Suprapubic skin (tissue), 4 donors: ENCODE measurements around the gene THRB. TPM values are rescaled to one million over a fixed set of nuclear protein-coding genes. Genes with fewer than 3 reads are reported as not detected.

ENCODE experiments used
- DNase-seq, 2 donors: peaks; one replicate each; pipeline ENCODE4 v3.0.0-alpha.2; 2019; ENCODE audit warnings: low spot score in 2 of 2
- H3K27ac ChIP-seq: fragments of 200-600 bp; sonication (generic); one replicate; pipeline ENCODE4 v1.5.1; 2019
- H3K27me3 ChIP-seq: fragments of 200-600 bp; sonication (generic); one replicate; pipeline ENCODE4 v1.5.1; 2019
- H3K36me3 ChIP-seq: fragments of 200-600 bp; sonication (generic); one replicate; pipeline ENCODE4 v1.5.1; 2019
- H3K4me1 ChIP-seq: fragments of 200-600 bp; sonication (generic); one replicate; pipeline ENCODE4 v1.5.1; 2019
- H3K4me3 ChIP-seq: fragments of 200-600 bp; sonication (generic); one replicate; pipeline ENCODE4 v1.5.1; 2019; ENCODE audit warnings: mild to moderate bottlenecking
- H3K9me3 ChIP-seq: fragments of 200-600 bp; sonication (generic); one replicate; pipeline ENCODE4 v1.5.1; 2019
- EP300 ChIP-seq: sonication (generic); formaldehyde crosslinking; IDR thresholded peaks from one replicate; pipeline ENCODE4 v1.6.1; 2017; ENCODE audit warnings: antibody characterized with exemption
- POLR2A ChIP-seq, 2 donors: fragments of 450-650 bp; IDR thresholded peaks; one replicate each; pipeline ENCODE4 v1.6.1; 2017; ENCODE audit warnings: antibody characterized with exemption in 2 of 2, mild to moderate bottlenecking in 2 of 2, moderate library complexity in 2 of 2
- POLR2AphosphoS5 ChIP-seq, 3 donors: sonication (generic); formaldehyde crosslinking; IDR thresholded peaks; one replicate each; pipeline ENCODE4 v1.6.1; 2017; ENCODE audit warnings: antibody characterized with exemption in 3 of 3
- WGBS: methylation state at CpG from one replicate; pipeline ENCODE4 v1.1.5; 2018; 5-methylcytosine and 5-hydroxymethylcytosine counted together
- total RNA-seq, 4 donors: library from RNA; depleted of rRNA; stranded (reverse); fragments of >200 nt; gene quantifications; one replicate each; pipeline ENCODE4 v1.1.0, GENCODE V29; 2016
- TF ChIP-seq, protein P1 (sequence below), 2 donors: fragments of 200-600 bp in 1 of 2; fragments of 450-650 bp in 1 of 2; sonication (generic) in 1 of 2; IDR thresholded peaks; one replicate each; pipeline ENCODE4 v1.5.1; 2016 to 2019; ENCODE audit warnings: antibody characterized with exemption in 2 of 2, mild to moderate bottlenecking in 1 of 2, moderate library complexity in 1 of 2

Gene THRB
- total RNA-seq, 4 donors from 2014 or later = 16.6 to 32.9 (median 24.4) TPM

DNA sequence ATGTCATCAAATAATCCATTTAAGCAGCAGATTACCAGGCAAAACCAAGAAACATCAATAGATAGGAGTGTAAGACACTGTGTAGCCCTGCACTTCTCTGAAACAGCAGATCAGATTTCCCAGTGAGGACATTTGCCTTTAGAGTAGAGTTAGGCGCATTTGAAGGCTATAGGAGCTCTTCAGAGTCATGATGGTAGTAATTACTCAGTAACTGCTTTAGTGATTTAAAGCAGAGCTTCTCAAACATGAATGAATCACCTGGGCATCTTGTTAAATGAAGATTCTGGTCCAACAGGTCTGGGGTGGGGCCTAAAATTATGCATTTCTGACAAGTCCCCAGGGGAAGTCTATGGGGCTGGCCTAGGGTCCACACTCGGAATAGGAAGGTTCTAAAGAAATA lies 36.9 kb downstream of the THRB start:
- H3K4me1 ChIP-seq = no peaks in the 10 kb centered on the region
- no peak for DNase-seq
- WGBS = 50% methylated on average over 2 of the region's 2 CpGs
- no peak overlapping the region for H3K27ac ChIP-seq
- H3K27me3 ChIP-seq = no peaks in the 10 kb centered on the region
- no peak for TF ChIP-seq POLR2A (IDR thresholded peaks at IDR 0.05)
- TF ChIP-seq, protein P1, sequence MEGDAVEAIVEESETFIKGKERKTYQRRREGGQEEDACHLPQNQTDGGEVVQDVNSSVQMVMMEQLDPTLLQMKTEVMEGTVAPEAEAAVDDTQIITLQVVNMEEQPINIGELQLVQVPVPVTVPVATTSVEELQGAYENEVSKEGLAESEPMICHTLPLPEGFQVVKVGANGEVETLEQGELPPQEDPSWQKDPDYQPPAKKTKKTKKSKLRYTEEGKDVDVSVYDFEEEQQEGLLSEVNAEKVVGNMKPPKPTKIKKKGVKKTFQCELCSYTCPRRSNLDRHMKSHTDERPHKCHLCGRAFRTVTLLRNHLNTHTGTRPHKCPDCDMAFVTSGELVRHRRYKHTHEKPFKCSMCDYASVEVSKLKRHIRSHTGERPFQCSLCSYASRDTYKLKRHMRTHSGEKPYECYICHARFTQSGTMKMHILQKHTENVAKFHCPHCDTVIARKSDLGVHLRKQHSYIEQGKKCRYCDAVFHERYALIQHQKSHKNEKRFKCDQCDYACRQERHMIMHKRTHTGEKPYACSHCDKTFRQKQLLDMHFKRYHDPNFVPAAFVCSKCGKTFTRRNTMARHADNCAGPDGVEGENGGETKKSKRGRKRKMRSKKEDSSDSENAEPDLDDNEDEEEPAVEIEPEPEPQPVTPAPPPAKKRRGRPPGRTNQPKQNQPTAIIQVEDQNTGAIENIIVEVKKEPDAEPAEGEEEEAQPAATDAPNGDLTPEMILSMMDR (IDR thresholded peaks at IDR 0.05) = no peak
- TF ChIP-seq EP300 = no peak
- TF ChIP-seq POLR2AphosphoS5 (IDR thresholded peaks at IDR 0.05) = no peak
- H3K36me3 ChIP-seq = no peaks in the 10 kb centered on the region
- no peak overlapping the region for H3K4me3 ChIP-seq
- H3K9me3 ChIP-seq = no peaks in the 10 kb centered on the region

DNA sequence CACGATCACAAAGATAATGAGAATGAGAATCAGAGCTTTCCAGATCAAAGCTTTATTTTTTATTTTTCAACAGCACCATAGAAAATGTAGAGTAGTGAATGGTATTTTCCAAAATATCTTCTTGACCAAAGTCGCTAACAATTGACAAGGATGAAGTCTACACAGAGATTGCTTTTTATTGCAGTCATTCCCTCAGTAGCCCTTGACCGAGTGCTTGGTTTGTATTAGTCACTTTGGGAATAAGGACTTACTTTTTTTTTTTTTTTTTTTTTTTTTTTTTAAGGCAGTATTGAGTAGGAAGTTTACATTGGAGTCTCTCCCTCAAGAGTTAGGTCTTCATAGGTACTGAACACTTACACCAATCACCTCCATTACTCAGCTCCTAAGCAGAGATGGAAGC lies 39.8 kb downstream of the THRB start:
- H3K9me3 ChIP-seq = no peaks in the 10 kb centered on the region
- no peaks in the 10 kb centered on the region for H3K27me3 ChIP-seq
- no peaks in the 10 kb centered on the region for H3K36me3 ChIP-seq
- no peak overlapping the region for H3K27ac ChIP-seq
- no peak overlapping the region for H3K4me3 ChIP-seq
- H3K4me1 ChIP-seq = no peaks in the 10 kb centered on the region
- TF ChIP-seq POLR2A (IDR thresholded peaks at IDR 0.05) = no peak
- TF ChIP-seq POLR2AphosphoS5 (IDR thresholded peaks at IDR 0.05) = no peak
- TF ChIP-seq, protein P1 (IDR thresholded peaks at IDR 0.05) = no peak
- no peak for DNase-seq
- WGBS = 85% methylated on average over 3 of the region's 3 CpGs

DNA sequence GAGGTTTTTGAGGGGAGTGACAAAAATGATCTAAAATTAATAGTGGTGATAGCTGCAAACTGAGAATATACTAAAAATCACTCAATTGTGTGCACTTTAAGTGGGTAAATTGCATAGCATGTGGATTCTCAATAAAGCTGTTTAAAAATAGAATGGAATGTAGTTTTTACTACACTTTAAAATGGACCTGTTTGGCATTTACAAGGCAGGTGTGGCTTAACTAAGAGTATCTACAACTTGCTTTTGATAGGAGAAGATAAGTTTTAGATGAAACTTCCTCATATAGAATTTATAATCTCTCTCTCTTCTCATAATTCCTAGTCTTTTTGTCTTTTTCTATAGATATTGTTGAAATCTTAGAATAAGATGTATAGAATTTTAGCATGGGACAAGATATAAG lies 40.3 kb downstream of the THRB start:
- no peaks in the 10 kb centered on the region for H3K4me1 ChIP-seq

DNA sequence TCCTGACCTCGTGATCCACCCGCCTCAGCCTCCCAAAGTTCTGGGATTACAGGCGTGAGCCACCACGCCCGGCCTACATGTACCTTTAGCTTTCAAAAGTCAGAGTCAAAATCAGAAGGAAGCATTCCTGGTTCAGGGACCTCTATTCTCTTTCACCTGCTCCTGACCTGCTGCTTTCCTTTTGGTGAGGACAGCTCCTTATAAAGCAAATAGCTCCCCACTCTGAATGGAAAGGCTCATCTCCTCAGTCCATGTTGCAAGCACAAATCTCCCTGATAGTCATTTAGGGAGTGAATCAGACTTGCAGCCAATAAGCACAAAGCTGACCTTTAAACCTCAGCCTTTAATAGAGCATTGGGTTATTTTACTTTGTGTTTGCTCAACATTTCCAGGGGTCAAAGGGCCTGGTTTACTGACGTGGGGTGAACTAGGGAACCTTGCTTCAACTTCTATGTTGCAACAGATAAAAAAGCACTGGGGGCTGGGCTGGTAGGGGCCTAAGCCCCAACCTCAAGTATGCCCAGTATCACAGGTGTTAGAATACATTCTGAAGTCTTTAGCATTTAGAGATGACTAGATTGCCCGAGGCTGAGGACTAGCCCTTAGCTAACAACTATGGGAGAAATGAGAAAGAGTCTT lies 43.1 kb downstream of the THRB start:
- Histone ChIP-seq H3K4me1 (no peaks in the 10 kb centered on the region), H3K36me3 (no peaks in the 10 kb centered on the region), H3K27me3 (no peaks in the 10 kb centered on the region), H3K4me3 (no peak overlapping the region), H3K9me3 (no peaks in the 10 kb centered on the region), H3K27ac (no peak overlapping the region)
- TF ChIP-seq POLR2AphosphoS5 (IDR thresholded peaks at IDR 0.05) (no peak), EP300 (no peak), POLR2A (IDR thresholded peaks at IDR 0.05) (no peak)
- TF ChIP-seq, protein P1 (IDR thresholded peaks at IDR 0.05) = no peak
- WGBS = 92% methylated on average over 7 of the region's 7 CpGs
- DNase-seq = no peak

More for the DNA sequence above, 40.3 kb downstream of the THRB start:
- TF ChIP-seq EP300 = no peak
- no peak for TF ChIP-seq POLR2A (IDR thresholded peaks at IDR 0.05)
- no peak for TF ChIP-seq POLR2AphosphoS5 (IDR thresholded peaks at IDR 0.05)
- TF ChIP-seq, protein P1 (IDR thresholded peaks at IDR 0.05) = no peak
- H3K36me3 ChIP-seq = no peaks in the 10 kb centered on the region
- no peak for DNase-seq
- no peak overlapping the region for H3K4me3 ChIP-seq
- no peaks in the 10 kb centered on the region for H3K9me3 ChIP-seq
- H3K27me3 ChIP-seq = no peaks in the 10 kb centered on the region
- no peak overlapping the region for H3K27ac ChIP-seq

DNA sequence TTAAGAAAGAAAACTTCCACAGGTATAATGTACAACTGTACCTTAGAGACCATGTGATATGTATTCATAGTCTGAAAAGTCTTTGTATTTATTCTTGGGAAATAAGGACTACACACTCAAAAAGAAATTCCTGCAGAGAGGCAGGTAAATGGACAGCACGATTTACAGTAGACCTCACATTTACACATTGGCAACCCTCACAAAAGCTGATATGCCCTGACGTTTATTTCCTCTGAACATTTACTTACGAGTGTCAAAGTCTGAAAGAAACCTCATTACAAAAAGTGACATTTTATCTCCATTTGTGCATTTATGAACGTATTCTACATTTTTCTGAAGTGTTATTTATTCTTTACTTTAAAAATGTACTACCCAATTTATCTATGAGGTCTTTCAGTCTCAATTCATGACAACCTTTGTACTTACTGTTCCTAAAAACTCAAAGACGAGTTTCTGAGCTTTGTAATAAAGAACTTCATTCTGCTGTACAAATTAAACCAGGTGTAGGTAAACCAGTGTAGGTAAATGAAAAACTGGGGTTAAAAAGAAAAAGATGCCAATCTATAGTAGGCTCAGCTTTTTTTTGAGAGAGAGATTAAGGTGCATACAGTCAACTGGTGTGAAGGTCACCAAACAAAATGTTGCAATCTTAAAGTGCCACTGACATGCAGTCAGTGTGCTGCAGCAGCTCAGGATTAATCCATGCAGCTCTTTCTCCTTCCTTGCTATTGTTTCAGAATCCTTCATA lies 44.3 kb downstream of the THRB start:
- Histone ChIP-seq H3K27ac (no peak overlapping the region), H3K36me3 (no peaks in the 10 kb centered on the region), H3K27me3 (no peaks in the 10 kb centered on the region), H3K9me3 (no peaks in the 10 kb centered on the region), H3K4me1 (no peaks in the 10 kb centered on the region), H3K4me3 (no peak overlapping the region)
- TF ChIP-seq POLR2A (IDR thresholded peaks at IDR 0.05) (no peak), POLR2AphosphoS5 (IDR thresholded peaks at IDR 0.05) (no peak)
- TF ChIP-seq, protein P1 (IDR thresholded peaks at IDR 0.05) = no peak
- 82% methylated on average over 5 of the region's 5 CpGs for WGBS
- DNase-seq = no peak
